ENCODE measurements around the gene MTMR10. TPM values are rescaled to one million over a fixed set of nuclear protein-coding genes. Genes with fewer than 3 reads are reported as not detected.

MTMR10 gene
- total and polyA plus RNA-seq, 2 donors (not counting 3 experiments of a cell fraction or from before 2014, with no cell fraction given): 48.3 to 88.5 TPM

- ChIA-PET CTCF (interaction anchor here (4.0 kb wide), 1 partner anchor 197 kb away, joined by 30 read pairs; no protein-coding TSS in a partner anchor), POLR2A (no interaction called here)
- Histone ChIP-seq H2AFZ (ENCODE audit: low read depth, low read length) (no peak overlapping the region), H3K9me1 (replicated peaks; ENCODE audit: control insufficient read depth, extremely low read depth, insufficient read depth, low read length) (no peaks in the 10 kb centered on the region), H3K27ac (ENCODE audit: insufficient read depth, low read depth, low read length) (no peak overlapping the region), H4K20me1 (replicated peaks; ENCODE audit: control insufficient read depth, extremely low read depth, insufficient read depth, low read length) (no peaks in the 10 kb centered on the region), H3K27me3 (ENCODE audit: control insufficient read depth in 2 of 2, insufficient read depth in 2 of 2, low read length in 2 of 2) (no peaks in the 10 kb centered on the region), H3K9me3 (replicated peaks; ENCODE audit: control insufficient read depth, insufficient read depth, low read length) (no peaks in the 10 kb centered on the region), H3K36me3 (ENCODE audit: control insufficient read depth in 2 of 2, extremely low read depth in 1 of 2, insufficient read depth in 2 of 2, low read length in 2 of 2) (peaks cover 2 to 5% of the 10 kb centered on the region in 2 experiments), H3K4me3 (replicated peaks in 1 of 3; ENCODE audit: insufficient read depth in 1 of 3, low read depth in 1 of 3, low read length in 3 of 3) (no peak overlapping the region), H3K9ac (replicated peaks; ENCODE audit: extremely low read depth, insufficient read depth, low read length) (no peak overlapping the region), H3K4me1 (ENCODE audit: control insufficient read depth, extremely low read depth, insufficient read depth, low read length) (no peaks in the 10 kb centered on the region), H3K79me2 (ENCODE audit: control insufficient read depth, insufficient read depth, low read length) (no peaks in the 10 kb centered on the region), H3K4me2 (ENCODE audit: insufficient read depth, low read length) (no peak overlapping the region)
- intact Hi-C loops (cut with micrococcal nuclease): no loop called here
- TF ChIP-seq POLR2A (IDR thresholded peaks at IDR 0.05; ENCODE audit: low read depth, low read length) (no peak), EZH2 (IDR thresholded peaks at IDR 0.05; ENCODE audit: borderline replicate concordance, low read depth, low read length, severe bottlenecking) (no peak), MAX (IDR thresholded peaks at IDR 0.05; ENCODE audit: insufficient read depth, insufficient read length) (no peak), FOS (IDR thresholded peaks at IDR 0.05; ENCODE audit: borderline replicate concordance, insufficient read depth, low read length) (no peak), POLR2AphosphoS5 (IDR thresholded peaks at IDR 0.05; ENCODE audit: insufficient read depth, low read depth, low read length) (no peak), CTCF (IDR thresholded peaks at IDR 0.05; ENCODE audit: extremely low read depth in 1 of 2, insufficient read depth in 1 of 2, low read depth in 1 of 2, low read length in 2 of 2) (no peak)
- FAIRE-seq (no peak), DNase-seq (ENCODE audit: low read depth, low spot score) (no peak)
- dilution Hi-C loops (cut with MboI; ENCODE audit: extremely low pct_ligation_motif_present, low sequenced_read_pairs): no loop called here
- no TSS peak for BruUV-seq (replicated peaks)
Observed at GRCh38 chr15:30933293-30933692, 58.1 kb downstream of the MTMR10 start.
